ENCODE measurements around the gene OR10H2.

- TF ChIP-seq CTCF (IDR thresholded peaks at IDR 0.05) (no peak), POLR2AphosphoS5 (IDR thresholded peaks at IDR 0.05) (no peak), POLR2A (IDR thresholded peaks at IDR 0.05) (no peak), EP300 (IDR thresholded peaks at IDR 0.05; ENCODE audit: low read depth) (no peak)
Measured at GRCh38 chr19:15717809-15718208, 10.0 kb upstream of the OR10H2 start.
